Suprapubic skin (tissue), 4 donors: ENCODE data around the gene FNDC7. TPM values are rescaled to one million over a fixed set of nuclear protein-coding genes. Genes with fewer than 3 reads are reported as not detected.

Experiments used
- DNase-seq, 2 donors: peaks; one replicate each; pipeline ENCODE4 v3.0.0-alpha.2; 2019; ENCODE audit warnings: low spot score in 2 of 2
- H3K27ac ChIP-seq: fragments of 200-600 bp; sonication (generic); one replicate; pipeline ENCODE4 v1.5.1; 2019
- H3K27me3 ChIP-seq: fragments of 200-600 bp; sonication (generic); one replicate; pipeline ENCODE4 v1.5.1; 2019
- H3K36me3 ChIP-seq: fragments of 200-600 bp; sonication (generic); one replicate; pipeline ENCODE4 v1.5.1; 2019
- H3K4me1 ChIP-seq: fragments of 200-600 bp; sonication (generic); one replicate; pipeline ENCODE4 v1.5.1; 2019
- H3K4me3 ChIP-seq: fragments of 200-600 bp; sonication (generic); one replicate; pipeline ENCODE4 v1.5.1; 2019; ENCODE audit warnings: mild to moderate bottlenecking
- H3K9me3 ChIP-seq: fragments of 200-600 bp; sonication (generic); one replicate; pipeline ENCODE4 v1.5.1; 2019
- EP300 ChIP-seq: sonication (generic); formaldehyde crosslinking; IDR thresholded peaks from one replicate; pipeline ENCODE4 v1.6.1; 2017; ENCODE audit warnings: antibody characterized with exemption
- POLR2A ChIP-seq, 2 donors: fragments of 450-650 bp; IDR thresholded peaks; one replicate each; pipeline ENCODE4 v1.6.1; 2017; ENCODE audit warnings: antibody characterized with exemption in 2 of 2, mild to moderate bottlenecking in 2 of 2, moderate library complexity in 2 of 2
- POLR2AphosphoS5 ChIP-seq, 3 donors: sonication (generic); formaldehyde crosslinking; IDR thresholded peaks; one replicate each; pipeline ENCODE4 v1.6.1; 2017; ENCODE audit warnings: antibody characterized with exemption in 3 of 3
- WGBS: methylation state at CpG from one replicate; pipeline ENCODE4 v1.1.5; 2018; 5-methylcytosine and 5-hydroxymethylcytosine counted together
- total RNA-seq, 4 donors: library from RNA; depleted of rRNA; stranded (reverse); fragments of >200 nt; gene quantifications; one replicate each; pipeline ENCODE4 v1.1.0, GENCODE V29; 2016
- TF ChIP-seq, protein P1 (sequence below), 2 donors: fragments of 200-600 bp in 1 of 2; fragments of 450-650 bp in 1 of 2; sonication (generic) in 1 of 2; IDR thresholded peaks; one replicate each; pipeline ENCODE4 v1.5.1; 2016 to 2019; ENCODE audit warnings: antibody characterized with exemption in 2 of 2, mild to moderate bottlenecking in 1 of 2, moderate library complexity in 1 of 2

Gene FNDC7
- total RNA-seq, 4 donors from 2014 or later, result 0.24 TPM; not detected in 3

DNA sequence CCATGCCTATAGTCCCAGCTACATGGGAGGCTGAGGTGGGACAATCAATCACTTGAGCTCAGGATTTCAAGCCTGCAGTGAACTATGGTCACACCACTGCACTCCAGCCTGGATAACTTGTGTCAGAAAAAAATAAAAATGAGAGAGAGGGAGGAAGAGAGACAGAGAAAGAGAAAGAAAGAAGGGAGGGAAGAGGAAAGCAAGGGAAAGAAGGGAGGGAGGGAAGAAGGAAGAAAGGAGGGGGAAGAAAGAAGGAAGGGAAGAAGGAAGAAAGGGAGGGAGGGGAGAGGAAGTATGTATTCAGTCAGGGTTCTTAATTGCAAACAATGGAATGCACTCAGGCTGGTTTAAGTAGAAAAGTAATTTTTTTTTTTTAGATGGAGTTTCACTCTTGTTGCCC lies 43.9 kb upstream of the FNDC7 start:
- no peak for DNase-seq
- no peak overlapping the region for H3K4me3 ChIP-seq
- no peaks in the 10 kb centered on the region for H3K4me1 ChIP-seq
- H3K27ac ChIP-seq, result no peak overlapping the region
- TF ChIP-seq, protein P1, sequence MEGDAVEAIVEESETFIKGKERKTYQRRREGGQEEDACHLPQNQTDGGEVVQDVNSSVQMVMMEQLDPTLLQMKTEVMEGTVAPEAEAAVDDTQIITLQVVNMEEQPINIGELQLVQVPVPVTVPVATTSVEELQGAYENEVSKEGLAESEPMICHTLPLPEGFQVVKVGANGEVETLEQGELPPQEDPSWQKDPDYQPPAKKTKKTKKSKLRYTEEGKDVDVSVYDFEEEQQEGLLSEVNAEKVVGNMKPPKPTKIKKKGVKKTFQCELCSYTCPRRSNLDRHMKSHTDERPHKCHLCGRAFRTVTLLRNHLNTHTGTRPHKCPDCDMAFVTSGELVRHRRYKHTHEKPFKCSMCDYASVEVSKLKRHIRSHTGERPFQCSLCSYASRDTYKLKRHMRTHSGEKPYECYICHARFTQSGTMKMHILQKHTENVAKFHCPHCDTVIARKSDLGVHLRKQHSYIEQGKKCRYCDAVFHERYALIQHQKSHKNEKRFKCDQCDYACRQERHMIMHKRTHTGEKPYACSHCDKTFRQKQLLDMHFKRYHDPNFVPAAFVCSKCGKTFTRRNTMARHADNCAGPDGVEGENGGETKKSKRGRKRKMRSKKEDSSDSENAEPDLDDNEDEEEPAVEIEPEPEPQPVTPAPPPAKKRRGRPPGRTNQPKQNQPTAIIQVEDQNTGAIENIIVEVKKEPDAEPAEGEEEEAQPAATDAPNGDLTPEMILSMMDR (IDR thresholded peaks at IDR 0.05), result no peak
- TF ChIP-seq EP300 (no peak), POLR2AphosphoS5 (IDR thresholded peaks at IDR 0.05) (no peak), POLR2A (IDR thresholded peaks at IDR 0.05) (no peak)
- no peaks in the 10 kb centered on the region for H3K9me3 ChIP-seq
- peaks cover 4% of the 10 kb centered on the region for H3K27me3 ChIP-seq
- no peaks in the 10 kb centered on the region for H3K36me3 ChIP-seq

DNA sequence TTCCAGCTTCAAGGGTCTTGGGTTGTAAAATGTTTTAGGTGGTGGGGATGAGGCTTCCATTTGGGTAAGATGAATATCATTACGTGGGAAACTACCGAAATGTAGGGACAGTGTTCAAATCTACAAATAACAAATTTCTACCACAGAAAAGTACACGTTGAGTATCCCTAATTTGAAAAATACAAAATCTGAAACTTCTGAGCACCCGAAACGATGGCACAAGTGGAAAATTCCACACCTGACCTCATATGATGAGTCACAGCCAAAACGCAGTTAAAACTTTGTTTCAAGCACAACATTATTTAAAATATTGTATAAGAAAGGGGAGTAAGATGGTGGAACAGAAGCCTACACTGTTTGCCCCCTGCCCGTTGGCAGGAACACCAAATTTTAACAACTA lies 43.0 kb upstream of the FNDC7 start:
- Histone ChIP-seq H3K36me3 (no peaks in the 10 kb centered on the region), H3K27me3 (peaks cover 4% of the 10 kb centered on the region), H3K9me3 (no peaks in the 10 kb centered on the region), H3K4me1 (no peaks in the 10 kb centered on the region), H3K27ac (no peak overlapping the region), H3K4me3 (no peak overlapping the region)
- DNase-seq, result no peak
- TF ChIP-seq, protein P1 (IDR thresholded peaks at IDR 0.05), result no peak
- TF ChIP-seq EP300 (no peak), POLR2AphosphoS5 (IDR thresholded peaks at IDR 0.05) (no peak), POLR2A (IDR thresholded peaks at IDR 0.05) (no peak)
- WGBS, result 77% methylated on average over 7 of the region's 7 CpGs

DNA sequence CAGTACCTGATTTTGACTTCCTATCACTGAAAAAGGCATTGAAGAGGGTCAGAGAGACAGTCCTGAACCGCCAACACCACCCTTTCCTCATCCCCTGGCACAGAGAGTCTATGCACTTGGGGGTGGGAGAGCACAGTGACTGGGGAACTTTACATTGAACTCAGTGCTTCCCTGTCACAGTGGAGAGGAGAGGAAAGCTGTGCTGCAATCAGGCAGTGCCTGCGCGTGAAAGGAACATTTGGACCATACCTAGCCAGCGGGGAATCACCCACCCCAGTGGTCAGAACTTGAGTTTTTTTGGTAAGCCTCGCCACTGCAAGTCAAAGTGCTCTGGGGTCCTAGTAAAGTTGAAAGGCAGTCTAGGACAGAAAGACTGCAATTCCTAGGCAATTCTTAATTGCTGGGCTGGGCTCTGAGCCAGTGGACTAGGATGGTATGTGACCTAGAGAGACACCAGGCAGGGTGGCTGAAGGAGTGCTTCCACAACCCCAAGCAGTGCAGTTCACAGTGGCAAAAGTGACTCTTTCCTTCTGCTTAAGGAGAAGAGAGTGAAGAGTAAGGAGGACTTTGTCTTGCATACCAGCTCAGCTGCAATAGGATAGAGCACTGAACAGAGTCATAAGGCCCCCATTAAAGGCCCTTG lies 42.5 kb upstream of the FNDC7 start:
- H3K27ac ChIP-seq, result no peak overlapping the region
- H3K27me3 ChIP-seq, result peaks cover 4% of the 10 kb centered on the region
- WGBS, result 80% methylated on average over 5 of the region's 5 CpGs
- H3K36me3 ChIP-seq, result no peaks in the 10 kb centered on the region
- no peak for DNase-seq
- H3K4me1 ChIP-seq, result no peaks in the 10 kb centered on the region
- no peaks in the 10 kb centered on the region for H3K9me3 ChIP-seq
- TF ChIP-seq POLR2A (IDR thresholded peaks at IDR 0.05) (no peak), EP300 (no peak), POLR2AphosphoS5 (IDR thresholded peaks at IDR 0.05) (no peak)
- TF ChIP-seq, protein P1 (IDR thresholded peaks at IDR 0.05), result no peak
- no peak overlapping the region for H3K4me3 ChIP-seq

DNA sequence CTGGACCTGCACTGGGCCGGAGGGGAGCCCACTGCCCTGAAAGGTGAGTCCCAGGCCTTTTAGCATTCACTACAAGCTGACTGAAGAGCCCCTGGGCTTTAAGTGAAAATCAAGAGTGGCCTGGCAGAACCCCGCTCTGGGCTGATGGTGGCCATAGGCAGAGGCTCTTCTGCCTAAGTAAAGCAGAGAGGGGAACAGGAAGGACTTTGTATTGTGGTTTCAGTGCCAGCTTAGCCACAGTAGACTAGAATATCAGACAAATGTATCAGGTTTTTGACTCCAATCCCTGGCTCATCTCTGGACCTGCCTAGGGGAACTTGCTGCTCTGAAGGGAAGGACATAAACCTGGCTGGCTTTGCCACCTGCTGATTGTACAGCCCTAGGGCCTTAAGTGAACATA lies 41.6 kb upstream of the FNDC7 start:
- WGBS, result 92% methylated on average over 2 of the region's 2 CpGs
- DNase-seq, result no peak
- Histone ChIP-seq H3K4me1 (no peaks in the 10 kb centered on the region), H3K27ac (no peak overlapping the region), H3K36me3 (no peaks in the 10 kb centered on the region), H3K9me3 (no peaks in the 10 kb centered on the region), H3K4me3 (no peak overlapping the region), H3K27me3 (peaks cover 4% of the 10 kb centered on the region)
- TF ChIP-seq EP300 (no peak), POLR2A (IDR thresholded peaks at IDR 0.05) (no peak), POLR2AphosphoS5 (IDR thresholded peaks at IDR 0.05) (no peak)
- TF ChIP-seq, protein P1 (IDR thresholded peaks at IDR 0.05), result no peak

DNA sequence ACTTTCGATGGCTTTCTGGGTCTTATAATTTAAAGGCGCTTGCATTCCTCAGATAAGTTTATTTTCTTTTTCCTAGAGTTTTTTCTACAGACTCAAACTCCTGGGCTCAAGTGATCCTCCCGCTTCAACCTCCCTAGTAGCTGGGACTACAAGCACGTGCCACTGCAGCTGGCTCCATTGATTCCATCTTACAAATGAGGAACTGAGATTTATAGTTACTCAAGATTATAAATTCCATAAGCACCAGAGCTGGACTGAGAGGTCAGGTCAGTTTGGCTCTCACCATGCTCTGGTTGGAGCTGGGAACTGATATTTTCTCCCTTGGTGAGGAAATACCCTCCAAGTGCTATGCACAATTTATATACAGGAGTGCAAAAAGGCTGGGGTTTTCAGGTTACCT lies 34.0 kb upstream of the FNDC7 start:
- Histone ChIP-seq H3K4me1 (no peaks in the 10 kb centered on the region), H3K27ac (no peak overlapping the region), H3K36me3 (no peaks in the 10 kb centered on the region), H3K9me3 (no peaks in the 10 kb centered on the region), H3K4me3 (no peak overlapping the region), H3K27me3 (no peaks in the 10 kb centered on the region)
- WGBS, result 78% methylated on average over 4 of the region's 4 CpGs
- no peak for TF ChIP-seq EP300
- no peak for TF ChIP-seq POLR2AphosphoS5 (IDR thresholded peaks at IDR 0.05)
- no peak for TF ChIP-seq POLR2A (IDR thresholded peaks at IDR 0.05)
- TF ChIP-seq, protein P1 (IDR thresholded peaks at IDR 0.05), result no peak
- no peak for DNase-seq
